Esophagus squamous epithelium (tissue), 5 donors: ENCODE results near the gene STARD6. TPM values are rescaled to one million over a fixed set of nuclear protein-coding genes. Genes with fewer than 3 reads are reported as not detected.

Source experiments
- DNase-seq: peaks from one replicate; lab custom pipeline; 2025; lab: John Stamatoyannopoulos, UW
- H3K27ac ChIP-seq, 4 donors: fragments of 200-600 bp; sonication (generic); one replicate each; pipeline ENCODE4 v1.5.1; 2016 to 2019; ENCODE audit warnings: mild to moderate bottlenecking in 1 of 4
- H3K27me3 ChIP-seq, 4 donors: fragments of 200-600 bp; sonication (generic); 1 replicate in 3 of 4; 2 replicates in 1 of 4; pipeline versions ENCODE4 v1.5.1 to v1.6.0; 2017 to 2021; ENCODE audit warnings: antibody characterized with exemption in 1 of 4
- H3K36me3 ChIP-seq, 3 donors: fragments of 200-600 bp; sonication (generic); one replicate each; pipeline ENCODE4 v1.5.1; 2016 to 2019
- H3K4me1 ChIP-seq, 3 donors: fragments of 200-600 bp; sonication (generic); one replicate each; pipeline ENCODE4 v1.5.1; 2017 to 2019
- H3K4me3 ChIP-seq, 4 donors: fragments of 200-600 bp; sonication (generic); 1 replicate in 3 of 4; 2 replicates in 1 of 4; pipeline ENCODE4 v1.5.1; 2016 to 2019; ENCODE audit warnings: mild to moderate bottlenecking in 2 of 4, moderate library complexity in 1 of 4
- H3K9me3 ChIP-seq, 3 donors: fragments of 200-600 bp; sonication (generic); one replicate each; pipeline ENCODE4 v1.5.1; 2016 to 2019
- CTCF ChIP-seq, 6 experiments: fragments of 450-650 bp in 4 of 6; fragments of 200-600 bp in 2 of 6; sonication (generic) in 2 of 6; IDR thresholded peaks; one replicate each; pipeline ENCODE4 v1.5.1; 2016 to 2019; ENCODE audit warnings: antibody characterized with exemption in 6 of 6, mild to moderate bottlenecking in 4 of 6, moderate library complexity in 4 of 6
- POLR2A ChIP-seq, 4 donors: fragments of 450-650 bp; IDR thresholded peaks; one replicate each; pipeline ENCODE4 v1.6.1; 2017; ENCODE audit warnings: antibody characterized with exemption in 4 of 4, mild to moderate bottlenecking in 4 of 4, moderate library complexity in 3 of 4
- WGBS, 2 donors: methylation state at CpG; one replicate each; pipeline ENCODE4 v1.1.5; 2018; 5-methylcytosine and 5-hydroxymethylcytosine counted together
- intact Hi-C: fragments of 100-400 bp; cut with DNase I; formaldehyde crosslinking; loops from one replicate; pipeline ENCODE4 v1.15.0; 2022
- total RNA-seq, 4 donors: library from RNA; depleted of rRNA; stranded (reverse); fragments of >200 nt; gene quantifications; one replicate each; pipeline ENCODE4 v1.1.0, GENCODE V29; 2016
- donor health status: DM: yes; HTN: yes; CAD: no.

The STARD6 gene
- total RNA-seq, 4 donors from 2014 or later: not detected

GRCh38 chr18:54360406-54360805 is 2.7 kb upstream of the STARD6 start:
- Histone ChIP-seq H3K9me3 (no peaks in the 10 kb centered on the region), H3K4me1 (peaks cover 0 to 17% (median 3%) of the 10 kb centered on the region in 3 donors), H3K36me3 (no peaks in the 10 kb centered on the region), H3K27me3 (no peaks in the 10 kb centered on the region), H3K4me3 (no peak overlapping the region), H3K27ac (no peak overlapping the region)
- no peak for DNase-seq
- intact Hi-C loops: no loop called here
- TF ChIP-seq CTCF (IDR thresholded peaks at IDR 0.05) (no peak), POLR2A (IDR thresholded peaks at IDR 0.05) (no peak)
- 82 to 89% methylated on average over 3 of the region's 3 CpGs for WGBS, 2 donors

- no peak overlapping the region for H3K27ac ChIP-seq
- DNase-seq: no peak
- H3K4me1 ChIP-seq: peaks cover 0 to 17% (median 3%) of the 10 kb centered on the region in 3 donors
- 72 to 81% methylated on average over 6 of the region's 6 CpGs for WGBS, 2 donors
- no peaks in the 10 kb centered on the region for H3K36me3 ChIP-seq
- H3K9me3 ChIP-seq: no peaks in the 10 kb centered on the region
- no peaks in the 10 kb centered on the region for H3K27me3 ChIP-seq
- TF ChIP-seq CTCF (IDR thresholded peaks at IDR 0.05): no peak
- no peak for TF ChIP-seq POLR2A (IDR thresholded peaks at IDR 0.05)
- intact Hi-C loops: no loop called here
- H3K4me3 ChIP-seq: peak overlapping the region; percentile 56 to 89 (median 76)
These were observed 1.6 kb upstream of the STARD6 start for GRCh38 chr18:54359233-54359632.

- peak overlapping the region; percentile 72 to 77 (median 74) for H3K27ac ChIP-seq
- intact Hi-C loops: no loop called here
- H3K9me3 ChIP-seq: no peaks in the 10 kb centered on the region
- DNase-seq: no peak
- TF ChIP-seq CTCF (IDR thresholded peaks at IDR 0.05) (no peak), POLR2A (IDR thresholded peaks at IDR 0.05) (no peak)
- H3K4me1 ChIP-seq: peaks cover 0 to 17% (median 3%) of the 10 kb centered on the region in 3 donors
- peak overlapping the region; percentile 56 to 89 (median 76) for H3K4me3 ChIP-seq
- no peaks in the 10 kb centered on the region for H3K27me3 ChIP-seq
- no peaks in the 10 kb centered on the region for H3K36me3 ChIP-seq
- WGBS, 2 donors: 1 to 2% methylated on average over 21 of the region's 21 CpGs
These were observed 910 bp upstream of the STARD6 start for GRCh38 chr18:54358495-54359040.

- no peak for DNase-seq
- intact Hi-C loops: no loop called here
- Histone ChIP-seq H3K27ac (peak overlapping the region; percentile 72 to 77 (median 74)), H3K4me1 (peaks cover 0 to 17% (median 3%) of the 10 kb centered on the region in 3 donors), H3K27me3 (no peaks in the 10 kb centered on the region), H3K36me3 (no peaks in the 10 kb centered on the region), H3K9me3 (no peaks in the 10 kb centered on the region), H3K4me3 (peak overlapping the region; percentile 56 to 89 (median 76))
- 2 to 5% methylated on average over 11 to 15 of the region's 15 CpGs for WGBS, 2 donors
- TF ChIP-seq CTCF (IDR thresholded peaks at IDR 0.05) (no peak), POLR2A (IDR thresholded peaks at IDR 0.05) (no peak)
These were observed 487 bp downstream of the STARD6 start for GRCh38 chr18:54357082-54357659.

GRCh38 chr18:54351186-54351585 is 6.5 kb downstream of the STARD6 start:
- no peaks in the 10 kb centered on the region for H3K4me1 ChIP-seq
- intact Hi-C loops: no loop called here

More at GRCh38 chr18:54351186-54351585, 6.5 kb downstream of the STARD6 start:
- no peak for TF ChIP-seq POLR2A (IDR thresholded peaks at IDR 0.05)
- no peak for TF ChIP-seq CTCF (IDR thresholded peaks at IDR 0.05)
- DNase-seq: no peak
- Histone ChIP-seq H3K36me3 (no peaks in the 10 kb centered on the region), H3K27ac (no peak overlapping the region), H3K27me3 (no peaks in the 10 kb centered on the region), H3K9me3 (no peaks in the 10 kb centered on the region), H3K4me3 (no peak overlapping the region)
- WGBS, 2 donors: 81 to 87% methylated on average over 1 of the region's 1 CpG
